Measurements from ENCODE around the gene WWC2.

GRCh38 chr4:183177001-183177400 lies 77.9 kb downstream of the WWC2 start:
- no peak for TF ChIP-seq REST (IDR thresholded peaks at IDR 0.05; ENCODE audit: low read depth)
- TF ChIP-seq RAD21 (IDR thresholded peaks at IDR 0.05; ENCODE audit: low read depth): no peak
- no peak for TF ChIP-seq ZBTB7A (IDR thresholded peaks at IDR 0.05; ENCODE audit: low read depth)
- TF ChIP-seq EP300 (IDR thresholded peaks at IDR 0.05; ENCODE audit: borderline replicate concordance): no peak
- no peak for TF ChIP-seq TEAD4 (IDR thresholded peaks at IDR 0.05)
- TF ChIP-seq TAF1 (IDR thresholded peaks at IDR 0.05; ENCODE audit: low read depth): no peak
- TF ChIP-seq CEBPB (IDR thresholded peaks at IDR 0.05): no peak
- no peak for TF ChIP-seq USF1 (IDR thresholded peaks at IDR 0.05)
- no peak for TF ChIP-seq EGR1 (IDR thresholded peaks at IDR 0.05)
- no peak for TF ChIP-seq CREB1 (IDR thresholded peaks at IDR 0.05; ENCODE audit: low read depth)
- no peak for TF ChIP-seq NFIC (IDR thresholded peaks at IDR 0.05)
- no peak for TF ChIP-seq MAX (IDR thresholded peaks at IDR 0.05)

Data from Ishikawa (cell line).